Endothelial cell of umbilical vein (primary cell): ENCODE data around the gene CFAP65. TPM values are rescaled to one million over a fixed set of nuclear protein-coding genes. Genes with fewer than 3 reads are reported as not detected.

ENCODE experiments used
- BruUV-seq: library from RNA; stranded (reverse); fragments of 400-500 nt; replicated peaks from 2 replicates; lab custom pipeline; 2021; lab: Mats Ljungman, UMichigan
- CTCF ChIA-PET: fragments of 300-600, 350-600 bp; sonication (Branson Sonifier 250); formaldehyde crosslinking; loops from one replicate; lab custom pipeline; 2021; ENCODE audit warnings: antibody characterized with exemption, inconsistent platforms; lab: Charles Lee
- POLR2A ChIA-PET: fragments of 300-600, 350-600 bp; sonication (Branson Sonifier 250); formaldehyde crosslinking; loops from one replicate; lab custom pipeline; 2021; ENCODE audit warnings: antibody characterized with exemption, inconsistent platforms; lab: Charles Lee
- DNase-seq: peaks from one replicate; pipeline ENCODE4 v3.0.0-alpha.2; 2011; ENCODE audit warnings: low read depth, low spot score
- FAIRE-seq: peaks from 2 replicates; lab custom pipeline; 2011; peaks lifted over from hg19 to GRCh38; lab: Jason Lieb, UNC
- H2AFZ ChIP-seq: 2 replicates; pipeline ENCODE4 v1.6.0; 2012; ENCODE audit warnings: low read depth, low read length, control low read depth, inconsistent platforms
- H3K27ac ChIP-seq: 2 replicates; pipeline ENCODE4 v1.5.1; 2011; ENCODE audit warnings: low read depth, mild to moderate bottlenecking, control low read depth, low read length, moderate library complexity; ENCODE audit not compliant: insufficient read depth
- H3K27me3 ChIP-seq, 2 experiments: 2 replicates each; pipeline versions ENCODE4 v1.6.0 to v1.6.1; 2011; ENCODE audit warnings: low read length in 2 of 2, mixed read lengths in 1 of 2; ENCODE audit not compliant: control insufficient read depth in 2 of 2, insufficient read depth in 2 of 2
- H3K36me3 ChIP-seq, 2 experiments: 2 replicates in 1 of 2; 3 replicates in 1 of 2; pipeline ENCODE4 v1.5.1; 2011; ENCODE audit warnings: low read length in 2 of 2, mild to moderate bottlenecking in 1 of 2, moderate library complexity in 1 of 2; ENCODE audit not compliant: control insufficient read depth in 2 of 2, insufficient read depth in 2 of 2; ENCODE audit errors: extremely low read depth in 1 of 2
- H3K4me1 ChIP-seq: 3 replicates; pipeline ENCODE4 v1.5.1; 2011; ENCODE audit warnings: mild to moderate bottlenecking, low read length; ENCODE audit not compliant: control insufficient read depth, insufficient read depth; ENCODE audit errors: extremely low read depth
- H3K4me2 ChIP-seq: 2 replicates; pipeline ENCODE4 v1.6.1; 2011; ENCODE audit warnings: low read length, control low read depth, mixed read lengths; ENCODE audit not compliant: insufficient read depth
- H3K4me3 ChIP-seq, 3 experiments: fragments of 200-600 bp in 1 of 3; sonication (generic), shearing (Covaris generic) in 1 of 3; replicated peaks in 1 of 3; 2 replicates each; pipeline ENCODE4 v1.5.1; 2011 to 2016; ENCODE audit warnings: control low read depth in 3 of 3, low read length in 3 of 3, mild to moderate bottlenecking in 2 of 3, inconsistent platforms in 1 of 3, low read depth in 1 of 3, moderate library complexity in 1 of 3; ENCODE audit not compliant: insufficient read depth in 1 of 3
- H3K79me2 ChIP-seq: 2 replicates; pipeline ENCODE4 v1.6.0; 2012; ENCODE audit warnings: low read length, inconsistent platforms; ENCODE audit not compliant: control insufficient read depth, insufficient read depth
- H3K9ac ChIP-seq: replicated peaks from 2 replicates; pipeline ENCODE3; 2011; ENCODE audit warnings: low read length, control low read depth; ENCODE audit not compliant: insufficient read depth; ENCODE audit errors: extremely low read depth
- H3K9me1 ChIP-seq: replicated peaks from 3 replicates; pipeline ENCODE4 v1.6.0; 2011; ENCODE audit warnings: mild to moderate bottlenecking, low read length; ENCODE audit not compliant: control insufficient read depth, insufficient read depth; ENCODE audit errors: extremely low read depth
- H3K9me3 ChIP-seq: replicated peaks from 2 replicates; pipeline ENCODE4 v1.5.1; 2012; ENCODE audit warnings: low read length, inconsistent platforms; ENCODE audit not compliant: control insufficient read depth, insufficient read depth
- H4K20me1 ChIP-seq: replicated peaks from 2 replicates; pipeline ENCODE3; 2011; ENCODE audit warnings: mild to moderate bottlenecking, low read length; ENCODE audit not compliant: control insufficient read depth, insufficient read depth; ENCODE audit errors: extremely low read depth
- CTCF ChIP-seq, 2 donors: IDR thresholded peaks; 1 replicate in 1 of 2; 2 replicates in 1 of 2; pipeline ENCODE4 v1.5.1; 2011; ENCODE audit warnings: low read length in 2 of 2, mild to moderate bottlenecking in 2 of 2, moderate library complexity in 2 of 2, control low read depth in 1 of 2, inconsistent platforms in 1 of 2, low read depth in 1 of 2; ENCODE audit not compliant: insufficient read depth in 1 of 2; ENCODE audit errors: extremely low read depth in 1 of 2
- EZH2 ChIP-seq: IDR thresholded peaks from 2 replicates; pipeline ENCODE4 v1.6.1; 2012; ENCODE audit warnings: borderline replicate concordance, low read depth, mild to moderate bottlenecking, moderate library complexity, low read length, inconsistent platforms; ENCODE audit not compliant: severe bottlenecking
- FOS ChIP-seq: IDR thresholded peaks from 2 replicates; pipeline ENCODE4 v1.6.1; 2011; ENCODE audit warnings: mild to moderate bottlenecking, low read length, moderate library complexity, borderline replicate concordance; ENCODE audit not compliant: insufficient read depth
- GATA2 ChIP-seq: IDR thresholded peaks from 2 replicates; pipeline ENCODE4 v1.7.0; 2011; ENCODE audit warnings: low read depth, mild to moderate bottlenecking, moderate library complexity, mixed read lengths, low read length; ENCODE audit not compliant: insufficient read length, insufficient read depth
- JUN ChIP-seq: IDR thresholded peaks from 2 replicates; pipeline ENCODE4 v1.6.1; 2011; ENCODE audit warnings: borderline replicate concordance, low read depth; ENCODE audit not compliant: insufficient read length, insufficient read depth
- MAX ChIP-seq: IDR thresholded peaks from 2 replicates; pipeline ENCODE4 v1.6.1; 2011; ENCODE audit not compliant: insufficient read depth, insufficient read length
- MYC ChIP-seq: IDR thresholded peaks from one replicate; pipeline ENCODE4 v1.6.1; 2011; ENCODE audit warnings: mild to moderate bottlenecking, low read depth, low read length
- POLR2A ChIP-seq: IDR thresholded peaks from 2 replicates; pipeline ENCODE4 v1.6.1; 2012; ENCODE audit warnings: low read depth, mild to moderate bottlenecking, control low read depth, low read length
- dilution Hi-C: fragments of 300-500 bp; cut with MboI; formaldehyde crosslinking; loops from one replicate; pipeline ENCODE4 v1.15.0; 2019; ENCODE audit warnings: low sequenced_read_pairs; ENCODE audit not compliant: extremely low pct_ligation_motif_present
- intact Hi-C: fragments of 100-400 bp; cut with micrococcal nuclease; formaldehyde crosslinking; loops from one replicate; pipeline ENCODE4 v1.10.0; 2022
- polyA plus RNA-seq, 4 experiments: library from polyadenylated mRNA; depleted of rRNA in 3 of 4; stranded (reverse) in 3 of 4; unstranded in 1 of 4; fragments of >200 nt; gene quantifications; 2 replicates each; pipeline versions ENCODE4 v1.2.1 to v1.2.3, GENCODE V29; 2011 to 2012; ENCODE audit warnings: missing spikeins in 1 of 4
- total RNA-seq: library from RNA; stranded (reverse); gene quantifications from 2 replicates; pipeline ENCODE4 v1.2.3, GENCODE V29; 2021

Gene CFAP65
- total and polyA plus RNA-seq, 2 donors (not counting 3 experiments of a cell fraction or from before 2014, with no cell fraction given), result 0.03 TPM; not detected in 1

GRCh38 chr2:218988164-218988563 is 53.2 kb downstream of the CFAP65 start:
- Histone ChIP-seq H3K9ac (no peak overlapping the region), H3K4me1 (peaks cover 16% of the 10 kb centered on the region), H2AFZ (no peak overlapping the region), H3K4me2 (no peak overlapping the region), H3K27ac (no peak overlapping the region), H3K9me3 (no peaks in the 10 kb centered on the region), H3K4me3 (no peak overlapping the region), H4K20me1 (no peaks in the 10 kb centered on the region), H3K79me2 (no peaks in the 10 kb centered on the region), H3K36me3 (no peaks in the 10 kb centered on the region), H3K9me1 (no peaks in the 10 kb centered on the region), H3K27me3 (peaks cover 81 to 95% of the 10 kb centered on the region in 2 experiments)
- DNase-seq (no peak), FAIRE-seq (no peak)
- dilution Hi-C loops (no loop called here), intact Hi-C loops (no loop called here)
- POLR2A ChIA-PET, result no interaction called here
- CTCF ChIA-PET, result interaction anchor here (1.2 to 1.4 kb wide), 2 partner anchors 8 to 42 kb away, joined by 5 to 8 read pairs; no protein-coding TSS in a partner anchor
- BruUV-seq, result no TSS peak
- TF ChIP-seq POLR2A, result no peak

- H3K4me3 ChIP-seq, result no peak overlapping the region
- H3K36me3 ChIP-seq, result no peaks in the 10 kb centered on the region
- TF ChIP-seq EZH2, result no peak
- TF ChIP-seq FOS, result no peak
- TF ChIP-seq MYC, result no peak
- TF ChIP-seq GATA2, result no peak
- TF ChIP-seq CTCF (IDR thresholded peaks at IDR 0.05; ENCODE audit: extremely low read depth in 1 of 2, insufficient read depth in 1 of 2, low read depth in 1 of 2, low read length in 2 of 2), result no peak
- TF ChIP-seq POLR2A, result no peak
- TF ChIP-seq MAX, result no peak
- no peak for TF ChIP-seq JUN
- no peaks in the 10 kb centered on the region for H3K79me2 ChIP-seq
- FAIRE-seq (no peak), DNase-seq (no peak)
- no peaks in the 10 kb centered on the region for H3K9me3 ChIP-seq
- no peak overlapping the region for H2AFZ ChIP-seq
- CTCF ChIA-PET, result no interaction called here
- peaks cover 77 to 95% of the 10 kb centered on the region in 2 experiments for H3K27me3 ChIP-seq
- H3K9ac ChIP-seq, result no peak overlapping the region
- H3K27ac ChIP-seq, result no peak overlapping the region
- POLR2A ChIA-PET, result no interaction called here
- intact Hi-C loops (no loop called here), dilution Hi-C loops (no loop called here)
- H4K20me1 ChIP-seq, result no peaks in the 10 kb centered on the region
- no peak overlapping the region for H3K4me2 ChIP-seq
- H3K4me1 ChIP-seq, result peaks cover 15% of the 10 kb centered on the region
- no TSS peak for BruUV-seq
- no peaks in the 10 kb centered on the region for H3K9me1 ChIP-seq
Measured at GRCh38 chr2:218986148-218986761, 55.1 kb downstream of the CFAP65 start.
